H1 (cell line): ENCODE results near the gene FAM169A. TPM values are rescaled to one million over a fixed set of nuclear protein-coding genes. Genes with fewer than 3 reads are reported as not detected.

Source experiments
- CTCF ChIA-PET: fragments of 300-600 bp; sonication (Branson Sonifier 250); formaldehyde crosslinking; loops from one replicate; lab custom pipeline; 2021; ENCODE audit not compliant: partially characterized antibody; lab: Charles Lee
- POLR2A ChIA-PET: fragments of 300-600 bp; sonication (Branson Sonifier 250); formaldehyde crosslinking; loops from one replicate; lab custom pipeline; 2021; ENCODE audit warnings: inconsistent platforms; ENCODE audit not compliant: partially characterized antibody; lab: Charles Lee
- DNase-seq, 2 experiments: peaks; one replicate each; pipeline versions ENCODE4 v3.0.0 to v3.0.0-alpha.2; 2010 to 2022; ENCODE audit warnings: low spot score in 2 of 2, low read depth in 1 of 2, mixed read lengths in 1 of 2
- FAIRE-seq: peaks from 2 replicates; lab custom pipeline; 2011; peaks lifted over from hg19 to GRCh38; lab: Jason Lieb, UNC
- H2AFZ ChIP-seq: 2 replicates; pipeline ENCODE4 v1.8.1; 2012; ENCODE audit warnings: low read length, inconsistent platforms
- H2AK5ac ChIP-seq: 2 replicates; pipeline ENCODE4 v1.6.1; 2013; ENCODE audit warnings: low read depth, low read length
- H2BK120ac ChIP-seq: replicated peaks from 2 replicates; pipeline ENCODE3; 2013; ENCODE audit warnings: low read depth, low read length, inconsistent platforms
- H2BK12ac ChIP-seq: 2 replicates; pipeline ENCODE4 v1.6.1; 2013; ENCODE audit warnings: low read depth, low read length
- H2BK15ac ChIP-seq: 2 replicates; pipeline ENCODE4 v1.6.1; 2013; ENCODE audit warnings: low read length
- H2BK20ac ChIP-seq: 2 replicates; pipeline ENCODE4 v1.6.1; 2013; ENCODE audit warnings: low read length
- H2BK5ac ChIP-seq: 2 replicates; pipeline ENCODE4 v1.6.1; 2013; ENCODE audit warnings: low read depth, low read length
- H3K14ac ChIP-seq: 2 replicates; pipeline ENCODE4 v1.6.1; 2013; ENCODE audit warnings: inconsistent platforms; ENCODE audit not compliant: insufficient read length
- H3K18ac ChIP-seq: 2 replicates; pipeline ENCODE4 v1.6.1; 2013; ENCODE audit warnings: low read length; ENCODE audit errors: extremely low read depth
- H3K23ac ChIP-seq: 2 replicates; pipeline ENCODE4 v1.6.1; 2013; ENCODE audit warnings: inconsistent platforms; ENCODE audit not compliant: insufficient read length
- H3K23me2 ChIP-seq: 2 replicates; pipeline ENCODE4 v1.6.1; 2013; ENCODE audit warnings: low read depth, low read length
- H3K27ac ChIP-seq: 2 replicates; pipeline ENCODE4 v1.6.1; 2011; ENCODE audit warnings: low read depth, low read length, inconsistent platforms
- H3K27me3 ChIP-seq, 4 experiments: replicated peaks in 1 of 4; 1 replicate in 1 of 4; 2 replicates in 3 of 4; pipeline versions ENCODE4 v1.6.1 to v1.8.1; 2011 to 2013; ENCODE audit warnings: low read length in 3 of 4, mild to moderate bottlenecking in 3 of 4, inconsistent platforms in 2 of 4, mixed read lengths in 2 of 4, moderate library complexity in 1 of 4; ENCODE audit not compliant: control insufficient read depth in 3 of 4, insufficient read depth in 3 of 4; ENCODE audit errors: extremely low read depth in 1 of 4
- H3K36me3 ChIP-seq, 4 experiments: 2 replicates each; pipeline versions ENCODE4 v1.6.1 to v1.8.1; 2011 to 2013; ENCODE audit warnings: mild to moderate bottlenecking in 4 of 4, low read length in 3 of 4, moderate library complexity in 2 of 4, control low read depth in 1 of 4, inconsistent platforms in 1 of 4; ENCODE audit not compliant: insufficient read depth in 4 of 4, control insufficient read depth in 2 of 4
- H3K4ac ChIP-seq: replicated peaks from 2 replicates; pipeline ENCODE3; 2013; ENCODE audit warnings: low read length, low read depth, mixed read lengths, inconsistent platforms; ENCODE audit not compliant: insufficient read length
- H3K4me1 ChIP-seq, 4 experiments: replicated peaks in 1 of 4; 1 replicate in 1 of 4; 2 replicates in 3 of 4; pipeline versions ENCODE4 v1.6.1 to v1.8.1; 2011 to 2013; ENCODE audit warnings: low read length in 3 of 4, inconsistent platforms in 2 of 4, mixed read lengths in 1 of 4; ENCODE audit not compliant: insufficient read depth in 4 of 4, control insufficient read depth in 3 of 4
- H3K4me2 ChIP-seq, 2 experiments: 2 replicates each; pipeline versions ENCODE4 v1.6.1 to v1.8.1; 2011 to 2013; ENCODE audit warnings: low read depth in 2 of 2, low read length in 2 of 2, control low read depth in 1 of 2, inconsistent platforms in 1 of 2, mild to moderate bottlenecking in 1 of 2; ENCODE audit not compliant: insufficient read depth in 1 of 2
- H3K4me3 ChIP-seq, 4 experiments: fragments of 200-600, 300-600 bp in 1 of 4; sonication (generic), shearing (Covaris generic), sonication (Bioruptor Twin) in 1 of 4; 2 replicates each; pipeline versions ENCODE4 v1.5.1 to v1.8.1; 2011 to 2016; ENCODE audit warnings: low read length in 4 of 4, low read depth in 3 of 4, control low read depth in 2 of 4, inconsistent platforms in 2 of 4, mild to moderate bottlenecking in 2 of 4, mixed read lengths in 1 of 4, moderate library complexity in 1 of 4; ENCODE audit not compliant: insufficient read depth in 2 of 4; ENCODE audit errors: extremely low read depth in 1 of 4
- H3K56ac ChIP-seq: replicated peaks from 2 replicates; pipeline ENCODE3; 2013; ENCODE audit warnings: low read depth, mild to moderate bottlenecking, mixed read lengths, low read length, inconsistent platforms; ENCODE audit not compliant: insufficient read length
- H3K79me1 ChIP-seq: 2 replicates; pipeline ENCODE4 v1.6.1; 2013; ENCODE audit warnings: low read depth, low read length, control low read depth
- H3K79me2 ChIP-seq, 2 experiments: 2 replicates each; pipeline versions ENCODE4 v1.6.1 to v1.8.1; 2012 to 2013; ENCODE audit warnings: low read length in 2 of 2, mild to moderate bottlenecking in 2 of 2, inconsistent platforms in 1 of 2; ENCODE audit not compliant: insufficient read depth in 2 of 2, control insufficient read depth in 1 of 2
- H3K9ac ChIP-seq, 4 experiments: replicated peaks in 1 of 4; 1 replicate in 1 of 4; 2 replicates in 3 of 4; pipeline versions ENCODE4 v1.6.1 to v1.8.1; 2011 to 2013; ENCODE audit warnings: low read depth in 3 of 4, low read length in 3 of 4, control low read depth in 2 of 4, mild to moderate bottlenecking in 2 of 4, moderate library complexity in 2 of 4, inconsistent platforms in 1 of 4; ENCODE audit errors: extremely low read depth in 1 of 4
- H3K9me3 ChIP-seq, 2 experiments: 2 replicates each; pipeline versions ENCODE4 v1.6.1 to v1.8.1; 2012 to 2013; ENCODE audit warnings: mild to moderate bottlenecking in 2 of 2, moderate library complexity in 2 of 2, control low read depth in 1 of 2, inconsistent platforms in 1 of 2, low read depth in 1 of 2, low read length in 1 of 2, mixed read lengths in 1 of 2; ENCODE audit not compliant: insufficient read depth in 2 of 2
- H4K20me1 ChIP-seq, 2 experiments: replicated peaks in 1 of 2; 2 replicates each; pipeline versions ENCODE3 to v1.8.1; 2011 to 2013; ENCODE audit warnings: inconsistent platforms in 2 of 2, low read length in 2 of 2, mild to moderate bottlenecking in 1 of 2; ENCODE audit not compliant: insufficient read depth in 2 of 2, control insufficient read depth in 1 of 2
- H4K5ac ChIP-seq: 2 replicates; pipeline ENCODE4 v1.6.1; 2013; ENCODE audit warnings: low read length, low read depth, mixed read lengths, inconsistent platforms; ENCODE audit not compliant: insufficient read length
- H4K8ac ChIP-seq: 2 replicates; pipeline ENCODE4 v1.8.0; 2013; ENCODE audit warnings: mild to moderate bottlenecking, moderate library complexity, low read length, inconsistent platforms; ENCODE audit not compliant: insufficient read depth; ENCODE audit errors: extremely low read depth
- H4K91ac ChIP-seq: replicated peaks from 2 replicates; pipeline ENCODE3; 2013; ENCODE audit warnings: low read length, mixed read lengths, inconsistent platforms; ENCODE audit not compliant: insufficient read length
- ASH2L ChIP-seq: fragments of 200-600, 300-600 bp; sonication (generic); IDR thresholded peaks from one replicate; pipeline ENCODE4 v1.7.1; 2017; ENCODE audit warnings: low read length
- BRCA1 ChIP-seq: IDR thresholded peaks from 2 replicates; pipeline ENCODE4 v1.6.1; 2012; ENCODE audit warnings: low read depth, low read length, improper control_type of control experiment
- CBX5 ChIP-seq: fragments of 300-800, 300-1000 bp; sonication (generic); IDR thresholded peaks from 2 replicates; pipeline ENCODE4 v1.7.1; 2016; ENCODE audit warnings: antibody characterized with exemption, low read length, low read depth
- FOSL1 ChIP-seq: IDR thresholded peaks from 2 replicates; pipeline ENCODE4 v1.6.1; 2011; ENCODE audit warnings: mild to moderate bottlenecking, low read depth, low read length, moderate library complexity; ENCODE audit not compliant: insufficient read depth
- GTF2F1 ChIP-seq: IDR thresholded peaks from 2 replicates; pipeline ENCODE4 v1.6.1; 2012; ENCODE audit warnings: low read depth, low read length, improper control_type of control experiment, borderline replicate concordance
- RXRA ChIP-seq: IDR thresholded peaks from 2 replicates; pipeline ENCODE4 v1.6.1; 2011; ENCODE audit warnings: low read depth, mild to moderate bottlenecking, low read length, moderate library complexity; ENCODE audit not compliant: insufficient read depth
- SP1 ChIP-seq: IDR thresholded peaks from 2 replicates; pipeline ENCODE4 v1.6.1; 2011; ENCODE audit warnings: low read depth, low read length
- WGBS, 2 experiments: shearing (Covaris generic) in 1 of 2; methylation state at CpG; one replicate each; pipeline versions ENCODE4 v1.1.6 to v1.1.7; 2013 to 2015; ENCODE audit warnings: low lambda C conversion rate in 2 of 2, mixed read lengths in 2 of 2, inconsistent platforms in 1 of 2, low coverage in 1 of 2, missing lambda C conversion rate in 1 of 2; ENCODE audit not compliant: insufficient replicate concordance in 2 of 2, insufficient coverage in 1 of 2, insufficient read length in 1 of 2; ENCODE audit errors: extremely low coverage in 1 of 2, missing lambda C conversion rate in 1 of 2; 5-methylcytosine and 5-hydroxymethylcytosine counted together
- polyA plus RNA-seq, 7 experiments: library from polyadenylated mRNA; depleted of rRNA in 3 of 7; stranded (reverse) in 5 of 7; unstranded in 2 of 7; fragments of >200 nt in 5 of 7; fragments of 200-250 nt in 2 of 7; gene quantifications; 1 replicate in 5 of 7; 2 replicates in 1 of 7; 4 replicates in 1 of 7; pipeline versions ENCODE4 v1.2.1 to v1.2.3, GENCODE V29; 2011 to 2013; ENCODE audit warnings: missing spikeins in 2 of 7, mixed read lengths in 2 of 7
- total RNA-seq: library from RNA; stranded (reverse); fragmentation: NEBNext Ultra II Directional; extraction: Animal tissue kit (Norgen Biotek cat#: 25700); gene quantifications from 2 replicates; pipeline ENCODE4 v1.2.1, GENCODE V29; 2021

FAM169A gene
- total and polyA plus RNA-seq, 2 of the 8 experiments (the other 6 are each of a cell fraction or from before 2014, with no cell fraction given), result 12.6 to 83.1 TPM

DNA sequence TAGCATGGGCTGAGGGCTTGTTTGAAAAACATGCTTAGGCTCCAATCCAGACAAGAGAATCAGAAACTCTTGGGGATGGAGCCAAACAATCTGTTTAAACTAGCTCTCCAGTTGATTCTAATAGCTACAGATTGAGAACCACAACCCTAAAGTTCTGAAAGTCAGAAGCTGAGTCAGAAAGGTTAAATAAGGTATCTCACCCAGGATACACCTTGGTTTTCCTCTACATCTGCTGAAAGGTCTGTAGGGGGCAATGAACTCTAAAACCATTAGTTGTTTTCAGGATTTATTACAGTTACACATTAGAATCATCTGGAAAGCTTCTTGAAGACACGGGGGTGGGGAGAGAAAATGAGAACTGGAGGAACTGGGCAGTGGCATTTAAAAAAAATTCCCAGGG is 104.9 kb downstream of the FAM169A start:
- Histone ChIP-seq H3K79me2 (peaks cover 3 to 24% of the 10 kb centered on the region in 2 experiments), H2AFZ (no peak overlapping the region), H4K5ac (no peak overlapping the region), H3K79me1 (no peaks in the 10 kb centered on the region), H3K4me3 (no peak overlapping the region), H3K23ac (no peak overlapping the region), H2BK20ac (no peak overlapping the region), H2BK120ac (no peak overlapping the region), H3K4ac (no peak overlapping the region), H3K36me3 (peaks cover 2 to 46% (median 23%) of the 10 kb centered on the region in 4 experiments; a peak in 6 of 8 replicates), H2AK5ac (no peak overlapping the region), H3K56ac (no peak overlapping the region), H4K91ac (no peak overlapping the region), H3K27ac (no peak overlapping the region), H3K4me2 (no peak overlapping the region), H3K18ac (no peak overlapping the region), H2BK12ac (no peak overlapping the region), H4K20me1 (no peaks in the 10 kb centered on the region), H2BK5ac (no peak overlapping the region), H3K9ac (no peak overlapping the region), H3K23me2 (no peaks in the 10 kb centered on the region), H2BK15ac (no peak overlapping the region), H4K8ac (no peak overlapping the region), H3K9me3 (no peaks in the 10 kb centered on the region), H3K14ac (no peak overlapping the region), H3K4me1 (peaks cover 0 to 4% (median 0%) of the 10 kb centered on the region in 4 experiments; a peak in 1 of 7 replicates), H3K27me3 (no peaks in the 10 kb centered on the region)
- no peak for FAIRE-seq
- 91% methylated on average over 1 of the region's 1 CpG; no CpG with 5 or more reads in 1 of the 2 experiments for WGBS, 2 experiments
- POLR2A ChIA-PET, result interaction anchor here (0.5 to 1.2 kb wide), 2 partner anchors 10 to 12 kb away, joined by 3 read pairs; no protein-coding TSS in a partner anchor
- CTCF ChIA-PET, result interaction anchor here (0.7 to 1.4 kb wide), 4 partner anchors 10 to 158 kb away, joined by 3 read pairs; no protein-coding TSS in a partner anchor
- DNase-seq, result no peak
- TF ChIP-seq RXRA (no peak), BRCA1 (no peak), GTF2F1 (no peak), FOSL1 (no peak), ASH2L (no peak), CBX5 (no peak), SP1 (no peak)
